GM12874 (cell line): ENCODE data around the gene SLC1A7.

Experiments used
- TF ChIP-seq, protein P1 (sequence below): IDR thresholded peaks from 2 replicates; pipeline ENCODE4 v1.5.1; 2011; ENCODE audit warnings: low read depth, mild to moderate bottlenecking, control low read depth, low read length, moderate library complexity; ENCODE audit not compliant: insufficient read depth

The SLC1A7 gene

GRCh38 chr1:53038566-53038965 lies 103.9 kb downstream of the SLC1A7 start:
- TF ChIP-seq, protein P1, sequence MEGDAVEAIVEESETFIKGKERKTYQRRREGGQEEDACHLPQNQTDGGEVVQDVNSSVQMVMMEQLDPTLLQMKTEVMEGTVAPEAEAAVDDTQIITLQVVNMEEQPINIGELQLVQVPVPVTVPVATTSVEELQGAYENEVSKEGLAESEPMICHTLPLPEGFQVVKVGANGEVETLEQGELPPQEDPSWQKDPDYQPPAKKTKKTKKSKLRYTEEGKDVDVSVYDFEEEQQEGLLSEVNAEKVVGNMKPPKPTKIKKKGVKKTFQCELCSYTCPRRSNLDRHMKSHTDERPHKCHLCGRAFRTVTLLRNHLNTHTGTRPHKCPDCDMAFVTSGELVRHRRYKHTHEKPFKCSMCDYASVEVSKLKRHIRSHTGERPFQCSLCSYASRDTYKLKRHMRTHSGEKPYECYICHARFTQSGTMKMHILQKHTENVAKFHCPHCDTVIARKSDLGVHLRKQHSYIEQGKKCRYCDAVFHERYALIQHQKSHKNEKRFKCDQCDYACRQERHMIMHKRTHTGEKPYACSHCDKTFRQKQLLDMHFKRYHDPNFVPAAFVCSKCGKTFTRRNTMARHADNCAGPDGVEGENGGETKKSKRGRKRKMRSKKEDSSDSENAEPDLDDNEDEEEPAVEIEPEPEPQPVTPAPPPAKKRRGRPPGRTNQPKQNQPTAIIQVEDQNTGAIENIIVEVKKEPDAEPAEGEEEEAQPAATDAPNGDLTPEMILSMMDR, result no peak
